Activated CD4-positive, alpha-beta memory T cell treated with anti-CD3 and anti-CD28 coated beads, Interleukin-2, amount 10 ng/mL, durations not matched to agents 7 days and 5 days (primary cell): ENCODE measurements around the gene SMO. TPM values are rescaled to one million over a fixed set of nuclear protein-coding genes. Genes with fewer than 3 reads are reported as not detected.
A peak's percentile ranks its signal among the peaks of the same experiment; 100 is the strongest.

ENCODE experiments used
- CTCF ChIA-PET: fragments of 350-600 bp; sonication (Branson Sonifier 250); formaldehyde crosslinking; loops from one replicate; lab custom pipeline; 2021; ENCODE audit warnings: antibody characterized with exemption, inconsistent platforms; lab: Charles Lee
- POLR2A ChIA-PET: fragments of 350-600 bp; sonication (Branson Sonifier 250); formaldehyde crosslinking; loops from one replicate; lab custom pipeline; 2021; ENCODE audit warnings: antibody characterized with exemption; lab: Charles Lee
- DNase-seq: peaks from one replicate; pipeline ENCODE4 v3.0.0-alpha.2; 2020
- H3K27ac Mint-ChIP-seq: one replicate; pipeline ENCODE4 v1.8.0; 2021; ENCODE audit warnings: mild to moderate bottlenecking, mixed read lengths
- H3K27me3 Mint-ChIP-seq: one replicate; pipeline ENCODE4 v1.8.0; 2021; ENCODE audit warnings: mixed read lengths
- H3K36me3 Mint-ChIP-seq: one replicate; pipeline ENCODE4 v1.8.0; 2021; ENCODE audit warnings: low read depth, mixed read lengths
- H3K4me1 Mint-ChIP-seq: one replicate; pipeline ENCODE4 v1.8.0; 2021; ENCODE audit warnings: mixed read lengths
- H3K4me3 Mint-ChIP-seq: one replicate; pipeline ENCODE4 v1.8.0; 2021; ENCODE audit warnings: mild to moderate bottlenecking, mixed read lengths
- H3K9me3 Mint-ChIP-seq: one replicate; pipeline ENCODE4 v1.8.0; 2021; ENCODE audit warnings: mixed read lengths
- total RNA-seq, 2 experiments: library from RNA; stranded (reverse); gene quantifications; one replicate each; pipeline ENCODE4 v1.2.3, GENCODE V29; 2021

Gene SMO
- total RNA-seq, result not detected

DNA sequence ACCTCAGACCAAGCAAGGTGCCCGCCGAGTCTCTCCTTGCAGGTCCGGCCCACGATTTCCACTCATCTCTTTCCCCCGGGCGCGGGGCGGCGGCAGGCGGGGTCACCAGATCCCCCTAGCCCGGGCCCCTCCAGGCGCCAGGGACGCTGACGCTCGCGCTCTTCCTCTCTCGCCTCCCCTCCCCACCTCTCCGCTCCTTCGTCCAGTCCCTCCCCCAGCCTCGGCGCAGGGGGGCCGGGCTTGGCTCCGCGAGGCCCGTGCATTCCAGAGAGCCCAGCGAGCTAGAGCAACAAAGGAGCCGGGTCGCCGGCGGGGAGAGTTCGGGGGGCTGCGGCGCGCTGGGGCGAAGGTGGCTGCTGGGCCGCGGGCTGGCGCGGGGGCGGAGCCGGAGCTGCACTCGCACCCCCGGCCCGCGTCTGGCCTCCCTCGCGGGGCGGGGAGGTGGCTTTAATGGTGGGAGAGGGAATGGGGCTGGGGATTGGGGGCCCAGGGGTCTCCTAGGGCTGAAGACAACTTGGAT lies at the start of gene SMO:
Gene SMO (plus strand): TSS at position 262 of the 520 bp plus-strand sequence. CDS start 519 bp downstream, outside the sequence.
- Mint-ChIP-seq H3K4me3 (peak within 1 kb of the TSS; percentile 30), H3K9me3 (no peaks in the 10 kb centered on the region), H3K4me1 (peaks cover 8% of the 10 kb centered on the region), H3K27me3 (peaks cover 61% of the 10 kb centered on the region), H3K36me3 (no peaks in the 10 kb centered on the region), H3K27ac (no peak within 1 kb of the TSS)
- DNase-seq, result no peak
- ChIA-PET POLR2A (no interaction called here), CTCF (no interaction called here)

GRCh38 chr7:129143724-129144094 lies 44.7 kb upstream of the SMO start:
- no peak for DNase-seq
- Mint-ChIP-seq H3K4me1 (peaks cover 10% of the 10 kb centered on the region), H3K36me3 (no peaks in the 10 kb centered on the region), H3K9me3 (no peaks in the 10 kb centered on the region), H3K27ac (no peak overlapping the region), H3K27me3 (peaks cover 51% of the 10 kb centered on the region), H3K4me3 (peak overlapping the region; percentile 75)
- ChIA-PET CTCF (interaction anchor here (0.6 to 1.9 kb wide), 2 partner anchors 20 to 44 kb away, joined by 3 to 12 read pairs; no protein-coding TSS in a partner anchor), POLR2A (interaction anchor here (1.1 kb wide), 1 partner anchor 89 kb away, joined by 3 read pairs; the partner anchor contains the start of gene TNPO3)

GRCh38 chr7:129144095-129144833 lies 44.2 kb upstream of the SMO start, which contains the start of gene TSPAN33:
TSPAN33 (plus strand) TSS chr7:129144707; CDS start chr7:129144981, 274 bp downstream.
- peak; percentile 67 for DNase-seq
- peaks cover 51% of the 10 kb centered on the region for H3K27me3 Mint-ChIP-seq
- no peak within 1 kb of the TSS for H3K27ac Mint-ChIP-seq
- no peaks in the 10 kb centered on the region for H3K9me3 Mint-ChIP-seq
- H3K4me3 Mint-ChIP-seq, result peak within 1 kb of the TSS; percentile 75
- no peaks in the 10 kb centered on the region for H3K36me3 Mint-ChIP-seq
- ChIA-PET CTCF (interaction anchor here (0.6 to 1.9 kb wide), 2 partner anchors 19 to 45 kb away, joined by 3 to 12 read pairs; no protein-coding TSS in a partner anchor), POLR2A (interaction anchor here (1.1 kb wide), 1 partner anchor 90 kb away, joined by 3 read pairs; the partner anchor contains the start of gene TNPO3)
- H3K4me1 Mint-ChIP-seq, result peaks cover 10% of the 10 kb centered on the region

DNA sequence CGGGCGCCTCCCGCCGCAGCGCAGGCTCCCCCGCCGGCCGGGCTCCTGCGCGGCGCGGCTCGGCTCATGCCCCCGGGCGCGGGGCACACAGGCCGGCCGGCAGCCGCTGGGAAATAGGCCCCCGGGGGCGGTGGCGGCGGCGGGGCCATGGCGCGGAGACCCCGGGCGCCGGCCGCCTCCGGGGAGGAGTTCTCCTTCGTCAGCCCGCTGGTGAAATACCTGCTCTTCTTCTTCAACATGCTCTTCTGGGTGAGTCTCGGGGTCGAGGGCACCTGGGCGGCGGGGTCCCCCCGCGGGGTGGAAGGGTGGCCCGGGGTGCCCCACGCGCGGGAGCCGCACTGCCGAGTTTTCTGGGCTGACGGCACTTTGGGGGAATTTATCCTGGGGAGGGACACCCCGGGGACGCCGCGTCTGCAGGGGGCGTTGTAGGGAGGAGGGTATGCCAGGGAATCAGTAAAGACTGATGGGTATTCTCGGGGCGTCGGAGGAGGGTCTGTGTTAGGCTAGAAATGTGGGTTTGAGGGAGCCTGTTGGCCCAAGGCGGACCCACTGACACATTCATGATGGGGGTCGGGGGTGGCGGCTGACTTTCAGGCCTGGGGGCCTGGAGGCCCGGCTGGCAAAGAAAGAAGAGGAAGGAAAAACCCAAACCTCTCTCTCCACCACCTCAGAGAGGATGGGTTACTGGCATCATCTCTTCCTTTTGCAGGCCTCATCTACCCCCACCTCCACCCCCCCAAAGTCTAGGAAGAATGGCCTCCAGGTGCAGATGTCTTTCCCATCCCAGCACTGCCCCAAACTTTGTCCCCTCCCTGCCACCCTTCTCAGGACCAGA lies 43.4 kb upstream of the SMO start:
- CTCF ChIA-PET, result interaction anchor here (1.0 to 1.9 kb wide), 2 partner anchors 19 kb away, joined by 3 to 12 read pairs; no protein-coding TSS in a partner anchor

DNA sequence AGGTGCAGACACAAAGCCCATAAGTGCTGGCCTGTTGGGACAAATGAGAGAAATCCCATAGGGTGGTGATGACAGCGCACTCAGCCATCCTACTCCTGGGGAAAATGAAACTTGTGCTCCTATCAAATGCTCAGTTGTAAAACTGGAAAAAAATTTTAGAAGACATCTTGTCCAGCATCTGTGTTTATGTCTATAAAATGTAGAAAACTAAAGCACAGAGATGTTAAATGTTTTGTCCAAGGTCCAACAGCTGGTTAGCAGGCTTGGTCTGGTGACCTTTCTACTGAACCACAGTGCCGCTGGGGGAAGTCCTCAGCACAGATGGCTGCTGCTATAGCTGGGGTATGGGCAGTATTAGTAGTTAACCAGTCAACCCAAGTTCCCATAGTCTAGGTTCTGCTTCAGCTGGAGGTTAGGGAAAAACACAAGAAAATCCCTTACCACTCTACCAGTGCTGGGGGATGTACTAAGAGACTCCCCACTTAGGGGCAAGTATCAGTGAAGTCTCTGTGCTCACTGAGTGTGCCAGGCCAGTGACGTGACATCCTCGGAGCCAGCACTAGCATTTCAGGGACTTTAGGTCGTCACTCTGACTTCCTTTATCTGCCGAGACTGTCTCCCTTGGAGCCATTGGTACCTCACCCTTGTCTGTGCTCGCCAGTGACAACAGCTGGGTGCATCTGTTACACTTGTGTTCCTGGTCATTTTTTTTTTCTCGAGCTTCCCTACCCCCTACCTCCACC lies 42.0 kb upstream of the SMO start:
- H3K4me1 Mint-ChIP-seq, result peaks cover 10% of the 10 kb centered on the region
- no peak for DNase-seq
- POLR2A ChIA-PET, result no interaction called here
- CTCF ChIA-PET, result interaction anchor here (0.9 to 1.3 kb wide), 4 partner anchors 17 to 55 kb away, joined by 3 to 4 read pairs (median 4); no protein-coding TSS in a partner anchor
- no peak overlapping the region for H3K4me3 Mint-ChIP-seq
- H3K27ac Mint-ChIP-seq, result no peak overlapping the region
- no peaks in the 10 kb centered on the region for H3K36me3 Mint-ChIP-seq
- H3K27me3 Mint-ChIP-seq, result peaks cover 50% of the 10 kb centered on the region
- H3K9me3 Mint-ChIP-seq, result no peaks in the 10 kb centered on the region

More for the DNA sequence above, 43.4 kb upstream of the SMO start:
- POLR2A ChIA-PET, result interaction anchor here (1.1 kb wide), 1 partner anchor 90 kb away, joined by 3 read pairs; the partner anchor contains the start of gene TNPO3
- DNase-seq, result peak; percentile 20
- Mint-ChIP-seq H3K36me3 (no peaks in the 10 kb centered on the region), H3K9me3 (no peaks in the 10 kb centered on the region), H3K4me1 (peaks cover 10% of the 10 kb centered on the region), H3K27ac (no peak overlapping the region), H3K27me3 (peaks cover 52% of the 10 kb centered on the region), H3K4me3 (peak overlapping the region; percentile 59)

- Mint-ChIP-seq H3K9me3 (no peaks in the 10 kb centered on the region), H3K4me1 (peaks cover 10% of the 10 kb centered on the region), H3K4me3 (no peak overlapping the region), H3K36me3 (no peaks in the 10 kb centered on the region), H3K27me3 (peaks cover 49% of the 10 kb centered on the region), H3K27ac (no peak overlapping the region)
- DNase-seq, result no peak
- CTCF ChIA-PET, result interaction anchor here (0.5 to 1.3 kb wide), 4 partner anchors 16 to 879 kb away, joined by 3 to 4 read pairs (median 4); no protein-coding TSS in a partner anchor
- POLR2A ChIA-PET, result no interaction called here
Measured at GRCh38 chr7:129147731-129148130, 40.7 kb upstream of the SMO start.

GRCh38 chr7:129149511-129149910 lies 38.9 kb upstream of the SMO start:
- no peak overlapping the region for H3K27ac Mint-ChIP-seq
- no peaks in the 10 kb centered on the region for H3K9me3 Mint-ChIP-seq
- H3K4me3 Mint-ChIP-seq, result no peak overlapping the region
- no peaks in the 10 kb centered on the region for H3K36me3 Mint-ChIP-seq
- H3K27me3 Mint-ChIP-seq, result peaks cover 36% of the 10 kb centered on the region
- DNase-seq, result no peak
- peaks cover 4% of the 10 kb centered on the region for H3K4me1 Mint-ChIP-seq
- ChIA-PET CTCF (interaction anchor here (1.1 kb wide), 1 partner anchor 14 kb away, joined by 3 read pairs; no protein-coding TSS in a partner anchor), POLR2A (no interaction called here)

- DNase-seq, result no peak
- Mint-ChIP-seq H3K4me1 (peaks cover 4% of the 10 kb centered on the region), H3K27me3 (peaks cover 40% of the 10 kb centered on the region), H3K9me3 (no peaks in the 10 kb centered on the region), H3K27ac (no peak overlapping the region), H3K4me3 (no peak overlapping the region), H3K36me3 (no peaks in the 10 kb centered on the region)
- ChIA-PET CTCF (interaction anchor here (1.0 to 1.5 kb wide), 3 partner anchors 13 to 61 kb away, joined by 3 to 9 read pairs (median 3); no protein-coding TSS in a partner anchor), POLR2A (no interaction called here)
Measured at GRCh38 chr7:129150199-129150996, 38.0 kb upstream of the SMO start.

- no peak for DNase-seq
- peaks cover 27% of the 10 kb centered on the region for H3K27me3 Mint-ChIP-seq
- ChIA-PET CTCF (interaction anchor here (1.2 to 1.5 kb wide), 2 partner anchors 9 to 60 kb away, joined by 3 to 4 read pairs; no protein-coding TSS in a partner anchor), POLR2A (no interaction called here)
- H3K27ac Mint-ChIP-seq, result no peak overlapping the region
- no peaks in the 10 kb centered on the region for H3K36me3 Mint-ChIP-seq
- H3K4me3 Mint-ChIP-seq, result no peak overlapping the region
- H3K9me3 Mint-ChIP-seq, result no peaks in the 10 kb centered on the region
- no peaks in the 10 kb centered on the region for H3K4me1 Mint-ChIP-seq
Measured at GRCh38 chr7:129157651-129158050, 30.8 kb upstream of the SMO start.

- no peaks in the 10 kb centered on the region for H3K9me3 Mint-ChIP-seq
- no peaks in the 10 kb centered on the region for H3K36me3 Mint-ChIP-seq
- no peak overlapping the region for H3K27ac Mint-ChIP-seq
- peaks cover 22% of the 10 kb centered on the region for H3K27me3 Mint-ChIP-seq
- ChIA-PET POLR2A (no interaction called here), CTCF (interaction anchor here (0.9 kb wide), 1 partner anchor 139 kb away, joined by 3 read pairs; no protein-coding TSS in a partner anchor)
- H3K4me1 Mint-ChIP-seq, result no peaks in the 10 kb centered on the region
- DNase-seq, result no peak
- H3K4me3 Mint-ChIP-seq, result no peak overlapping the region
Measured at GRCh38 chr7:129159539-129159938, 28.9 kb upstream of the SMO start.

GRCh38 chr7:129160161-129160905 lies 28.1 kb upstream of the SMO start:
- DNase-seq, result no peak
- Mint-ChIP-seq H3K27me3 (peaks cover 22% of the 10 kb centered on the region), H3K36me3 (no peaks in the 10 kb centered on the region), H3K4me3 (no peak overlapping the region), H3K27ac (no peak overlapping the region), H3K9me3 (no peaks in the 10 kb centered on the region), H3K4me1 (no peaks in the 10 kb centered on the region)
- POLR2A ChIA-PET, result no interaction called here
- CTCF ChIA-PET, result interaction anchor here (0.9 to 1.3 kb wide), 2 partner anchors 138 kb away, joined by 3 read pairs; no protein-coding TSS in a partner anchor
